SU-DHL-6 (cell line): ENCODE measurements around the gene SLC8B1.
A peak's percentile ranks its signal among the peaks of the same experiment; 100 is the strongest.

Experiments
- H2AFZ ChIP-seq: fragments of 200-600 bp; sonication (generic); 2 replicates; pipeline ENCODE4 v1.6.1; 2014; ENCODE audit warnings: low read depth, mild to moderate bottlenecking, moderate library complexity, mixed read lengths, antibody characterized with exemption, low read length; ENCODE audit not compliant: severe bottlenecking
- H3F3A ChIP-seq: fragments of 200-600 bp; shearing (Covaris generic); 2 replicates; pipeline ENCODE4 v1.6.0; 2016; ENCODE audit warnings: antibody characterized with exemption, mild to moderate bottlenecking; ENCODE audit not compliant: insufficient read depth
- H3K27ac ChIP-seq: fragments of 200-600 bp; sonication (generic); 2 replicates; pipeline ENCODE4 v1.5.1; 2016; ENCODE audit warnings: low read depth, mild to moderate bottlenecking, low read length, moderate library complexity, mixed read lengths
- H3K27me3 ChIP-seq: fragments of 200-600 bp; sonication (generic), shearing (Covaris generic); 2 replicates; pipeline ENCODE4 v1.6.0; 2014; ENCODE audit warnings: mild to moderate bottlenecking, low read length
- H3K36me3 ChIP-seq: fragments of 200-600 bp; sonication (generic); 2 replicates; pipeline ENCODE4 v1.6.1; 2014; ENCODE audit warnings: mild to moderate bottlenecking, low read length, mixed read lengths
- H3K4me2 ChIP-seq: fragments of 300-600, 200-600 bp; shearing (Covaris generic), sonication (generic); 2 replicates; pipeline ENCODE4 v1.6.0; 2014; ENCODE audit warnings: low read length, low read depth, mild to moderate bottlenecking; ENCODE audit not compliant: poor library complexity, severe bottlenecking
- H3K4me3 ChIP-seq: fragments of 200-600 bp; sonication (generic); 2 replicates; pipeline ENCODE4 v1.5.1; 2014; ENCODE audit warnings: antibody characterized with exemption, low read length, mild to moderate bottlenecking, mixed read lengths; ENCODE audit not compliant: insufficient read depth, poor library complexity, severe bottlenecking
- H3K79me2 ChIP-seq: fragments of 200-600 bp; sonication (generic); 2 replicates; pipeline ENCODE4 v1.6.1; 2014; ENCODE audit warnings: mild to moderate bottlenecking, low read length, moderate library complexity; ENCODE audit not compliant: insufficient read depth
- H3K9ac ChIP-seq: fragments of 200-600 bp; sonication (generic); 2 replicates; pipeline ENCODE4 v1.7.0; 2014; ENCODE audit warnings: mild to moderate bottlenecking, low read length
- H3K9me2 ChIP-seq: fragments of 200-600 bp; sonication (generic); replicated peaks from 2 replicates; pipeline ENCODE4 v1.6.1; 2014; ENCODE audit warnings: low read length; ENCODE audit not compliant: insufficient read depth
- H3K9me3 ChIP-seq: fragments of 200-600 bp; sonication (generic); 2 replicates; pipeline ENCODE4 v1.6.1; 2014; ENCODE audit warnings: low read length, mixed read lengths; ENCODE audit not compliant: insufficient read depth
- H4K20me1 ChIP-seq: fragments of 200-600 bp; sonication (generic); 2 replicates; pipeline ENCODE4 v1.6.1; 2014; ENCODE audit warnings: low read depth, mild to moderate bottlenecking, antibody characterized with exemption, low read length, moderate library complexity, mixed read lengths
- CTCF ChIP-seq: fragments of 200-600 bp; sonication (generic); IDR thresholded peaks from one replicate; pipeline ENCODE4 v1.5.1; 2017; ENCODE audit warnings: antibody characterized with exemption, mild to moderate bottlenecking, low read length, moderate library complexity; ENCODE audit not compliant: insufficient read depth, poor library complexity, severe bottlenecking
- EZH2phosphoT487 ChIP-seq: fragments of 200-600 bp; sonication (generic), shearing (Covaris generic); conservative IDR thresholded peaks from 2 replicates; pipeline ENCODE4 v1.6.1; 2018; ENCODE audit warnings: mild to moderate bottlenecking, antibody characterized with exemption, low read length, moderate library complexity, mixed read lengths

SLC8B1 gene

GRCh38 chr12:113361574-113362370, 26.9 kb upstream of the SLC8B1 start:
- Histone ChIP-seq H3K9me3 (no peaks in the 10 kb centered on the region), H3K36me3 (no peaks in the 10 kb centered on the region), H4K20me1 (no peaks in the 10 kb centered on the region), H3K27ac (no peak overlapping the region), H3K4me2 (no peak overlapping the region), H3K79me2 (no peaks in the 10 kb centered on the region), H3K9ac (no peak overlapping the region), H3K27me3 (no peaks in the 10 kb centered on the region), H2AFZ (no peak overlapping the region), H3K9me2 (no peaks in the 10 kb centered on the region), H3F3A (peaks cover 9% of the 10 kb centered on the region; the same call in 1 of the 2 replicates), H3K4me3 (no peak overlapping the region)
- TF ChIP-seq CTCF: no peak
- no peak for TF ChIP-seq EZH2phosphoT487

- Histone ChIP-seq H3K9me3 (no peaks in the 10 kb centered on the region), H2AFZ (no peak overlapping the region), H3K27ac (no peak overlapping the region), H3K9me2 (no peaks in the 10 kb centered on the region), H3K9ac (no peak overlapping the region), H3F3A (peaks cover 9% of the 10 kb centered on the region; the same call in 1 of the 2 replicates), H3K79me2 (no peaks in the 10 kb centered on the region), H4K20me1 (no peaks in the 10 kb centered on the region), H3K4me2 (peak overlapping the region; percentile 66), H3K27me3 (no peaks in the 10 kb centered on the region), H3K36me3 (no peaks in the 10 kb centered on the region), H3K4me3 (no peak overlapping the region)
- no peak for TF ChIP-seq EZH2phosphoT487
- TF ChIP-seq CTCF: no peak
These were observed 25.2 kb upstream of the SLC8B1 start for GRCh38 chr12:113359939-113360748.

- Histone ChIP-seq H3K79me2 (no peaks in the 10 kb centered on the region), H3K36me3 (no peaks in the 10 kb centered on the region), H3K9me3 (no peaks in the 10 kb centered on the region), H4K20me1 (no peaks in the 10 kb centered on the region), H3K4me3 (peak overlapping the region; percentile 79), H3K4me2 (peak overlapping the region; percentile 66), H3F3A (peaks cover 9% of the 10 kb centered on the region; the same call in 1 of the 2 replicates), H3K9ac (peak overlapping the region; percentile 70), H3K27ac (no peak overlapping the region), H3K9me2 (no peaks in the 10 kb centered on the region), H3K27me3 (no peaks in the 10 kb centered on the region), H2AFZ (peak overlapping the region; percentile 95)
- TF ChIP-seq EZH2phosphoT487 (no peak), CTCF (no peak)
These were observed 24.4 kb upstream of the SLC8B1 start for GRCh38 chr12:113359133-113359938.
